ENCODE measurements around the gene SSTR3. TPM values are rescaled to one million over a fixed set of nuclear protein-coding genes. Genes with fewer than 3 reads are reported as not detected.

Gene SSTR3
- total RNA-seq, 2 experiments from 2014 or later: 1.9 to 2.1 TPM

- intact Hi-C loops (cut with DNase I, micrococcal nuclease): loop anchor here (1.0 to 5.0 kb wide), 8 partner anchors 28 to 291 kb away; no protein-coding TSS in a partner anchor
- peak overlapping the region; percentile 69 for H3K4me3 Mint-ChIP-seq
- H3K36me3 Mint-ChIP-seq (ENCODE audit: low read depth): no peaks in the 10 kb centered on the region
- peak; percentile 7 for ATAC-seq (ENCODE audit: poor library complexity)
- Histone ChIP-seq H3K9me3 (ENCODE audit: control insufficient read depth in 1 of 2, insufficient read depth in 1 of 2, low read length in 2 of 2) (peaks cover 0 to 7% of the 10 kb centered on the region in 2 experiments), H3K27me3 (ENCODE audit: control insufficient read depth in 1 of 2, insufficient read depth in 2 of 2, low read length in 2 of 2) (no peaks in the 10 kb centered on the region), H3K27ac (ENCODE audit: low read depth in 1 of 2, low read length in 2 of 2) (peak overlapping the region in 1 of 2 donors; percentile 33), H3K4me3 (ENCODE audit: low read length) (peak overlapping the region; percentile 53), H3K4me1 (ENCODE audit: insufficient read depth, low read length) (peaks cover 97% of the 10 kb centered on the region), H3K36me3 (ENCODE audit: insufficient read depth, low read length) (no peaks in the 10 kb centered on the region)
- CTCF ChIA-PET: interaction anchor here (0.7 to 2.9 kb wide), 10 partner anchors 14 to 120 kb away, joined by 3 to 29 read pairs (median 4); partner anchors contain the start of gene IL2RB
- POLR2A ChIA-PET: interaction anchor here (0.9 to 7.0 kb wide), 6 partner anchors 18 to 87 kb away, joined by 3 to 62 read pairs (median 4); partner anchors contain the start of genes IL2RB and RAC2
- H3K4me1 Mint-ChIP-seq (ENCODE audit: low read depth): peaks cover 76% of the 10 kb centered on the region
- no peaks in the 10 kb centered on the region for H3K27me3 Mint-ChIP-seq
- peak overlapping the region; percentile 51 for H3K27ac Mint-ChIP-seq
- no peaks in the 10 kb centered on the region for H3K9me3 Mint-ChIP-seq
- TF ChIP-seq, protein P1, sequence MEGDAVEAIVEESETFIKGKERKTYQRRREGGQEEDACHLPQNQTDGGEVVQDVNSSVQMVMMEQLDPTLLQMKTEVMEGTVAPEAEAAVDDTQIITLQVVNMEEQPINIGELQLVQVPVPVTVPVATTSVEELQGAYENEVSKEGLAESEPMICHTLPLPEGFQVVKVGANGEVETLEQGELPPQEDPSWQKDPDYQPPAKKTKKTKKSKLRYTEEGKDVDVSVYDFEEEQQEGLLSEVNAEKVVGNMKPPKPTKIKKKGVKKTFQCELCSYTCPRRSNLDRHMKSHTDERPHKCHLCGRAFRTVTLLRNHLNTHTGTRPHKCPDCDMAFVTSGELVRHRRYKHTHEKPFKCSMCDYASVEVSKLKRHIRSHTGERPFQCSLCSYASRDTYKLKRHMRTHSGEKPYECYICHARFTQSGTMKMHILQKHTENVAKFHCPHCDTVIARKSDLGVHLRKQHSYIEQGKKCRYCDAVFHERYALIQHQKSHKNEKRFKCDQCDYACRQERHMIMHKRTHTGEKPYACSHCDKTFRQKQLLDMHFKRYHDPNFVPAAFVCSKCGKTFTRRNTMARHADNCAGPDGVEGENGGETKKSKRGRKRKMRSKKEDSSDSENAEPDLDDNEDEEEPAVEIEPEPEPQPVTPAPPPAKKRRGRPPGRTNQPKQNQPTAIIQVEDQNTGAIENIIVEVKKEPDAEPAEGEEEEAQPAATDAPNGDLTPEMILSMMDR (IDR thresholded peaks at IDR 0.05): no peak
- peak in 4 of 14 experiments; percentile 31 to 59 (median 48) for DNase-seq
Observed at GRCh38 chr22:37165940-37166674, 46.2 kb downstream of the SSTR3 start.

- no peaks in the 10 kb centered on the region for H3K27me3 ChIP-seq (ENCODE audit: control insufficient read depth in 1 of 2, insufficient read depth in 2 of 2, low read length in 2 of 2)
- H3K9me3 ChIP-seq (ENCODE audit: control insufficient read depth in 1 of 2, insufficient read depth in 1 of 2, low read length in 2 of 2): peaks cover 0 to 9% of the 10 kb centered on the region in 2 experiments
- peak overlapping the region; percentile 94 for H3K27ac Mint-ChIP-seq
- CTCF ChIA-PET: interaction anchor here (1.5 to 2.9 kb wide), 3 partner anchors 15 to 94 kb away, joined by 3 to 29 read pairs (median 13); partner anchors contain the start of gene IL2RB
- POLR2A ChIA-PET: interaction anchor here (0.9 to 7.0 kb wide), 4 partner anchors 17 to 58 kb away, joined by 3 to 62 read pairs (median 10); partner anchors contain the start of gene IL2RB
- H3K4me1 Mint-ChIP-seq (ENCODE audit: low read depth): peaks cover 69% of the 10 kb centered on the region
- no peaks in the 10 kb centered on the region for H3K9me3 Mint-ChIP-seq
- ATAC-seq (ENCODE audit: poor library complexity) (no peak), DNase-seq (no peak)
- intact Hi-C loops (cut with DNase I, micrococcal nuclease): loop anchor here (5.0 kb wide), 2 partner anchors 43 to 292 kb away; no protein-coding TSS in a partner anchor
- H3K4me1 ChIP-seq (ENCODE audit: insufficient read depth, low read length): peaks cover 90% of the 10 kb centered on the region
- no peak overlapping the region for H3K4me3 Mint-ChIP-seq
- no peak overlapping the region for H3K27ac ChIP-seq (ENCODE audit: low read depth in 1 of 2, low read length in 2 of 2)
- no peaks in the 10 kb centered on the region for H3K36me3 Mint-ChIP-seq (ENCODE audit: low read depth)
- H3K4me3 ChIP-seq (ENCODE audit: low read length): no peak overlapping the region
- TF ChIP-seq, protein P1 (IDR thresholded peaks at IDR 0.05): no peak
- no peaks in the 10 kb centered on the region for H3K27me3 Mint-ChIP-seq
- H3K36me3 ChIP-seq (ENCODE audit: insufficient read depth, low read length): no peaks in the 10 kb centered on the region
Observed at GRCh38 chr22:37165066-37165465, 47.2 kb downstream of the SSTR3 start.

DNA sequence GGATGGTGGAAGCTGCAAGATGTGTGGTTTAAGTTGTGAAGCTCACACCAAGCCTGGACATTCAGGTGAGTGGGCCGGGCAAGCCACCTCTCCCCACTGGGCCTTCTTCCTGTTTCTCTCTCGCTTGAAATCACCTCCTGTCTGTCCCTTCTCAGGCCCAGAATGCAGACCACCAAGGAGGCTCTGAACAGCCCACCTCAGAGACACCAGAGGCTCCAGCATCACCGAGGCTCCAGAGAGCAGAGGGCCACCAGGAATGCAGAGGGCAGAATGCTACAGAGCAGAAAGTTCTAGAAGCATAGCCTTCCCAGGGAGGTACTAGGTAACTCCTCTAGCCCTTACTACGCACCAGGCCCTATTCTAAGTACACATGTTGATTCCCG is 47.8 kb downstream of the SSTR3 start:
- H3K9me3 Mint-ChIP-seq: no peaks in the 10 kb centered on the region
- H3K27ac Mint-ChIP-seq: peak overlapping the region; percentile 94
- H3K36me3 Mint-ChIP-seq (ENCODE audit: low read depth): no peaks in the 10 kb centered on the region
- peak overlapping the region; percentile 45 for H3K4me3 Mint-ChIP-seq
- H3K4me1 Mint-ChIP-seq (ENCODE audit: low read depth): peaks cover 64% of the 10 kb centered on the region
- ATAC-seq (ENCODE audit: poor library complexity) (no peak), DNase-seq (no peak)
- TF ChIP-seq, protein P1 (IDR thresholded peaks at IDR 0.05): no peak
- no peaks in the 10 kb centered on the region for H3K27me3 ChIP-seq (ENCODE audit: control insufficient read depth in 1 of 2, insufficient read depth in 2 of 2, low read length in 2 of 2)
- peaks cover 89% of the 10 kb centered on the region for H3K4me1 ChIP-seq (ENCODE audit: insufficient read depth, low read length)
- no peak overlapping the region for H3K4me3 ChIP-seq (ENCODE audit: low read length)
- CTCF ChIA-PET: interaction anchor here (0.9 kb wide), 1 partner anchor 97 kb away, joined by 4 read pairs; no protein-coding TSS in a partner anchor
- H3K36me3 ChIP-seq (ENCODE audit: insufficient read depth, low read length): no peaks in the 10 kb centered on the region
- H3K27me3 Mint-ChIP-seq: no peaks in the 10 kb centered on the region
- POLR2A ChIA-PET: interaction anchor here (1.0 to 7.0 kb wide), 2 partner anchors 16 to 42 kb away, joined by 3 to 62 read pairs; partner anchors contain the start of gene IL2RB
- intact Hi-C loops (cut with DNase I, micrococcal nuclease): no loop called here
- H3K27ac ChIP-seq (ENCODE audit: low read depth in 1 of 2, low read length in 2 of 2): no peak overlapping the region
- peaks cover 0 to 9% of the 10 kb centered on the region in 2 experiments for H3K9me3 ChIP-seq (ENCODE audit: control insufficient read depth in 1 of 2, insufficient read depth in 1 of 2, low read length in 2 of 2)
